ENCODE measurements around the gene MYO1B.

Gene MYO1B

DNA sequence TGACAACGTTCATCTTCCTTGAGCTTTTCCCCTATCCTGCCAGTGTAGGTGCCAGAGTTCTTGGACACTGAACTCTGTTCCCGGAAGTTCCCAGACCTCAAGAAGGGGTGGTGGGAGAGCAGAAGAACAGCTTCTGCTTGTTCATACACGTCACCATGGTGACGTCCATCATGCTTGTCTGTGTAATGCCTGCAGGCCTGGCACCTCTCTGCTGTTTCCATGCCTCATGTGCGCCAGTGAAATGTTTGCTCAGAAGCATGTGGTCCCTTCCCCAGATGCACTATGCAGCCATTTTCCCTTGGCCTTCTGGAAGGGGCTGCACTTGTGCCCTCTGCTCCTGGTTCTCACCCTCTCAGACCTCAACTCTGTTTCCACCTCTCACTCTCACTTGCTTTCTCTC is 221.9 kb downstream of the MYO1B start:
- no peak overlapping the region for H3K27ac ChIP-seq (ENCODE audit: low read depth, low read length)
- no peaks in the 10 kb centered on the region for H3K4me1 ChIP-seq (ENCODE audit: control insufficient read depth, insufficient read depth, low read length, unreplicated experiment)
- H3K27me3 ChIP-seq (ENCODE audit: insufficient read depth, low read length): no peaks in the 10 kb centered on the region
- H3K4me3 ChIP-seq (ENCODE audit: low read depth, low read length): no peak overlapping the region
- no peaks in the 10 kb centered on the region for H3K36me3 ChIP-seq (ENCODE audit: insufficient read depth, low read length)
- no peaks in the 10 kb centered on the region for H3K79me2 ChIP-seq (ENCODE audit: control insufficient read depth, insufficient read depth, low read length, unreplicated experiment)
- H2AFZ ChIP-seq (ENCODE audit: low read length, unreplicated experiment): no peak overlapping the region

DNA sequence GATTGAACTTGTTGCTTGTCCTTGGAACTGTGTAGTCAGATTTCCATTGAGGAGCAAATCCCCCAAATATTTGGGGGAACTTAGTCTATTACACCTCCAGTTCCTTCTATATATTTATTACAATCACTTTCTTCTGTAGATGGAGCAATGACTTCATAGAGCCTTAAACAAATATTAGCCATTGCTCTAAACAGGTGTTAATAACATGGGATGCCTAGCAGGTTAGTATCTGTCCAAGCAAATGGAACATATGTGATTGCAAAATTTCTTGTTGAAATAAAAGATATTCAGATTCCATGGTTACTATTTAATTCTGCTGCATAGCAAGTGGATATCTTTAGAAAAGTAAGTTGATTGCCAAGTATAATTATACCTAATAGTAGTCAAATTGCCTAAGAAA is 225.1 kb downstream of the MYO1B start:
- Histone ChIP-seq H3K36me3 (ENCODE audit: insufficient read depth, low read length) (no peaks in the 10 kb centered on the region), H2AFZ (ENCODE audit: low read length, unreplicated experiment) (no peak overlapping the region), H3K79me2 (ENCODE audit: control insufficient read depth, insufficient read depth, low read length, unreplicated experiment) (no peaks in the 10 kb centered on the region), H3K4me1 (ENCODE audit: control insufficient read depth, insufficient read depth, low read length, unreplicated experiment) (no peaks in the 10 kb centered on the region), H3K27ac (ENCODE audit: low read depth, low read length) (no peak overlapping the region), H3K27me3 (ENCODE audit: insufficient read depth, low read length) (no peaks in the 10 kb centered on the region), H3K4me3 (ENCODE audit: low read depth, low read length) (no peak overlapping the region)

DNA sequence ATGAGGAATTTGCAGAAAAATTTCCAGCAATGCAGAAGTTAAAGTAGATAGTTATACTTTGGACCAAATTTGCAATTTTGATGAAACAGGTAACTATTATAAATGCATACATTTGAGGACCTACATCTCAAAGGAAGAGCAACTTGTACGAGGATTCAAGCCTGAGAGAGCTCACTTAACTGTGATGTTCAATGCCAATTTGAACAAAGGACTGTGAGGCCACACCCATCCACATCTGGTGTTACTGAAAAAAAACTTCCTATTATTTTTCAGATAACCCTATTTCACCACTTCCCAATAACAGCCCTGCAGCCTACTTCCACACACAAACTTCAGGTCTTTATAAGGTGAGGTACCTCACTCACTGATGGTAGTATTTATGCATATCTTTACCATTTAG is 229.3 kb downstream of the MYO1B start:
- no peaks in the 10 kb centered on the region for H3K36me3 ChIP-seq (ENCODE audit: insufficient read depth, low read length)

More for the DNA sequence above, 229.3 kb downstream of the MYO1B start:
- no peaks in the 10 kb centered on the region for H3K27me3 ChIP-seq (ENCODE audit: insufficient read depth, low read length)
- H3K79me2 ChIP-seq (ENCODE audit: control insufficient read depth, insufficient read depth, low read length, unreplicated experiment): no peaks in the 10 kb centered on the region
- no peak overlapping the region for H3K4me3 ChIP-seq (ENCODE audit: low read depth, low read length)
- H3K4me1 ChIP-seq (ENCODE audit: control insufficient read depth, insufficient read depth, low read length, unreplicated experiment): no peaks in the 10 kb centered on the region
- no peak overlapping the region for H2AFZ ChIP-seq (ENCODE audit: low read length, unreplicated experiment)
- H3K27ac ChIP-seq (ENCODE audit: low read depth, low read length): no peak overlapping the region
